Measurements from ENCODE around the gene EEF1B2. TPM values are rescaled to one million over a fixed set of nuclear protein-coding genes. Genes with fewer than 3 reads are reported as not detected.
"Not testable (repeated sequence)": the region's sequence is repeated elsewhere in the genome, so short reads cannot be mapped to it uniquely, and the experiment has no call there.

The EEF1B2 gene
- total and polyA plus RNA-seq, 5 donors = 258 to 346 (median 299) TPM

DNA sequence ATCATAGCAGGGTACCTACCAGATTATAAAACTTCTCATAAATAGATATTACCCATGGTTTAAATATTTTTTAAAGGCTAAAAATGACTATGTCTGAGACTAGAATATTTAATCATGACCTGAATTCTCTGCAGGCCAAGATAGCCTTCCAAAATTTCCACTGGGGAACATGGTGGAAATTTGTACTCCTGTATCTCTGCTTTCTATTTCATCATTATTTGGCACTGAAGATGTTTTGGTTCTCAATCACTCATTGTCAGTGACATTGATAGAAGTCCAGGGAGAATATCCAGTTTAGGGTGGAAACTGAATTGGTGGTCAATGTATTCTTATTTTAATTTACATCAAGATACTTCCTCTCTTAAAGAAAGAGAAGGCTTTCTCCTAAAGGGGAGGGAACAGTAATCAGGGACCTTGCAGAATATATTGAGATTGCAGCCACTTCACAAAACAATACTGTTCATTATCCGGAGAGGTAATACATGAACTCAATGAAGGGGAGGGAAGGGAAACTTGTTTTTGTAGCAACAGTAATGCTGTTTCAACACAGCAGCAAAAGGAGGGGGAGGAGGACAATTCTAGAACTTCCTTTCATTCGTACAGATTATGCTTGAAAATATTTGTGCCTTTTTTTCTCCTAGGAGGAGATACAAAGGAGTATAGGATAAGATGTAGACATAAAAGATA is 34.1 kb downstream of the EEF1B2 start:
- no peak for DNase-seq
- Histone ChIP-seq H3K4me1 (ENCODE audit: control insufficient read depth, insufficient read depth, low read length) (no peaks in the 10 kb centered on the region), H3K4me3 (ENCODE audit: low read length) (no peak overlapping the region), H3K27me3 (ENCODE audit: control insufficient read depth, insufficient read depth) (no peaks in the 10 kb centered on the region), H3K27ac (ENCODE audit: low read length) (no peak overlapping the region), H3K9me3 (ENCODE audit: control insufficient read depth, low read length) (no peaks in the 10 kb centered on the region)
- WGBS = 34% methylated on average over 2 of the region's 2 CpGs
- no peak for ATAC-seq
- intact Hi-C loops (cut with DNase I) = no loop called here

DNA sequence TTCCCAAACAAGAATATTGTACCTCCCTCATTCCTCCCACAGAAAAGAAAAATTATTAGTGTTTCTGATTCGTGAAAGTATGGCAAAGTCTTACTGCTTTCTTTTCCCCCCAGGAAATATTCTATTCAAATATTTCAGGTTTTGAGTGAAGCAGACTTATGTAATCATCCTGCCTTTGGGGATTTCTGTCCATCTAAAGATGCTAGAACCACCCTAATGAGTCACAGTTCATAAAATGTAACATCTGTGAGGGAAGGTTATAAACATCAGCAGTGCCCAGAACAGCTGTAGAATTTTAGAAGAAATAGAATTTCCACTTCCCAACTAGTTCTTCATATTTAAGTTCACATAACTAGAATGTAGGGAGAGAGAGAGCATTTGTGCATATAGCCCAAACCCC is 39.0 kb downstream of the EEF1B2 start:
- Histone ChIP-seq H3K4me1 (ENCODE audit: control insufficient read depth, insufficient read depth, low read length) (no peaks in the 10 kb centered on the region), H3K9me3 (ENCODE audit: control insufficient read depth, low read length) (no peaks in the 10 kb centered on the region), H3K27ac (ENCODE audit: low read length) (no peak overlapping the region), H3K4me3 (ENCODE audit: low read length) (no peak overlapping the region), H3K27me3 (ENCODE audit: control insufficient read depth, insufficient read depth) (no peaks in the 10 kb centered on the region)
- no peak for ATAC-seq
- intact Hi-C loops (cut with DNase I) = no loop called here
- no peak for DNase-seq
- WGBS = 53% methylated on average over 1 of the region's 1 CpG

DNA sequence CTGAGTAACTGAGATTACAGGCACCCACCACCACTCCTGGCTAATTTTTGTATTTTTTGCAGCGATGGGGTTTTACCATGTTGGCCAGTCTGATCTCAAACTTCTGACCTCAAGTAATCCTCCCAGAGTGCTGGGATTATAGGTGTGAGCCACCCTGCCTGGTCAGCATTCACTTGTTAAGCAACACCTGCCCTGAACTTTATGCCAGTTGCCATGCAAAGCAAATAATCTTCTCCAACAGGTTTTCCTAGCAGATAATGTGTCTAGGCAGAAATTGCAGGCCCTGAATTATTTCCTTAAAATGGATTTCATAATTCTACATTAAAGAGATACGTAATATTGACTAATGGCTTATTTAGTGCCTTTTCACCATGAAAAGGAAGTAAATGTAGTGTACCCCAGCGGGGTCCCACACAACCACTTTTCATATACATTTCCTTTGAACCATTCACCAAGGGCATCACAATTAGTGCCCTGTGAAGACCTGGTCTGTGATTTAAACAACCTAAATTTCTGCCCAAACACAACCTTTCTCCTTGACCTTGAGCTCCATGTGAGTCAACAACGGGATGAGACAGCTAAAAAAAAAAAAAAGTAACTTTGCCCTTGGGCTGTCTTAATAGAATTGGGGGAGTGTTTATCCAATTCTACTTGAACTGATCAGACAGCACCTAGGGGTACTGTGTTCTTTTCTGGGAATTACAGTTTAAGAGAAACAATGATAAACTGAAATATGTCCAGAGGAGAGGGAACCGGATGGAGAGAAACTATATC is 41.6 kb downstream of the EEF1B2 start:
- intact Hi-C loops (cut with DNase I) = no loop called here
- no peaks in the 10 kb centered on the region for H3K9me3 ChIP-seq (ENCODE audit: control insufficient read depth, low read length)
- 75% methylated on average over 5 of the region's 5 CpGs for WGBS
- ATAC-seq = no peak
- no peak overlapping the region for H3K27ac ChIP-seq (ENCODE audit: low read length)
- no peaks in the 10 kb centered on the region for H3K27me3 ChIP-seq (ENCODE audit: control insufficient read depth, insufficient read depth)
- H3K4me1 ChIP-seq (ENCODE audit: control insufficient read depth, insufficient read depth, low read length) = no peaks in the 10 kb centered on the region
- no peak overlapping the region for H3K4me3 ChIP-seq (ENCODE audit: low read length)
- no peak for DNase-seq

DNA sequence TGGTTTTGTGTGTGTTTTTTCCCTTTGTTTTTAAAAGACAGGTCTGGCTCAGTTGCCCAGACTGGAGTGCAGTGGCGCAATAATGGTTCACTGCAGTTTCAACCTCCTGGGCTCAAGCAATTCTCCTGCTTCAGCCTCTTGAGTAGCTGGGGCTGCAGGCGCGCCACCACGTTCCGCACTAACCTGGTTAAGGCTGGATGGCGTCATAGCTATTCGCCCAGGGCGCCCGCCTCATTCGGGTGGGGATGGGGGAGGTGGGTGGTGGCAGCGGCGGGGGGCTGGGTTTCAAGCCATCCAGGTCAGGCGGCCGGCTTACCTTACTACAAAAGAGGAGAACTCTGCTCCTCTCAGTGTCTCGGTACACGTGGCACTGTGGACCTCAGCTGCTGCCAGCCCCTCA is 42.8 kb downstream of the EEF1B2 start:
- intact Hi-C loops (cut with DNase I) = no loop called here
- H3K4me3 ChIP-seq (ENCODE audit: low read length) = no peak overlapping the region
- ATAC-seq (no peak), DNase-seq (no peak)
- no peak overlapping the region for H3K27ac ChIP-seq (ENCODE audit: low read length)
- WGBS = 80% methylated on average over 16 of the region's 16 CpGs
- no peaks in the 10 kb centered on the region for H3K9me3 ChIP-seq (ENCODE audit: control insufficient read depth, low read length)
- H3K27me3 ChIP-seq (ENCODE audit: control insufficient read depth, insufficient read depth) = no peaks in the 10 kb centered on the region
- H3K4me1 ChIP-seq (ENCODE audit: control insufficient read depth, insufficient read depth, low read length) = no peaks in the 10 kb centered on the region

DNA sequence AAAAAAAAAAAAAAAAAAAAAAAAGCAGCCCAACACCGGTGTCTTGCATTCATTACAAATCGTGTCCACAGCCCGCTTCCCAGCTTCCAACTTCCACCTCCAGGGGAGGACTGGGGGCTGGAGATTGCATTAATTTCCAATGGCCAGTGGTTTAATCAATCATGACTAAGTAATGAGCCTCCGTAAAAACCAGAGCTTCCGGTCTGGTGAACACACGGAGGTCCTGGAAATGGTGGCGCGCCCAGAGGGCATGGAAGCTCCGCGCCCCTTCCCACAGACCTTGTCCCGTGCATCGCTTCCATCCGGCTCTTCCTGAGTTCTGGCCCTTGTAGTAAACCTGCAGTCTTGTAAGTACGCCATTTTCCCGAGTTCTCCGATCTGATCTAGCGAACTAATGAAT is 43.6 kb downstream of the EEF1B2 start:
- no peak for DNase-seq
- Histone ChIP-seq H3K27ac (ENCODE audit: low read length) (no peak overlapping the region), H3K9me3 (ENCODE audit: control insufficient read depth, low read length) (no peaks in the 10 kb centered on the region), H3K4me3 (ENCODE audit: low read length) (no peak overlapping the region), H3K4me1 (ENCODE audit: control insufficient read depth, insufficient read depth, low read length) (no peaks in the 10 kb centered on the region), H3K27me3 (ENCODE audit: control insufficient read depth, insufficient read depth) (no peaks in the 10 kb centered on the region)
- ATAC-seq = no peak
- whole genome bisulfite sequencing = 95% methylated on average over 17 of the region's 17 CpGs
- intact Hi-C loops (cut with DNase I) = no loop called here

DNA sequence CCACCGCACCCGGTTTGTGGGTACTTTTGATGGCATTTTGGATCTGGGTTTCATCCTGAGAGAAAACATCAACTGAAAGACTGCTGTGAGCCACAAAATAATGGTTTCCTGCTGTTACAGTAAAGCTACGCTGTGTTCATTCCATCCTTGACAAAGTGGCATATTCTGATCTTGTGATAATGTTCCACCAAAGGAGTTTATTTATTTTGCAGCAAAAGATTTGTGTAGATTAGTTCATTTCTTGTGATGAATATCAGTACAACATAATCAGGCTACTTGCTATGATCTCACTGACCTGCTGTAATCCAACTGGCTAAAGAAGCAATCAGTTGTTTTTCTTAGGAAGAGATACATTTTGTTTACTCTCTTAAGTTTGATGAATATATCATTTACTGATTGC is 45.0 kb downstream of the EEF1B2 start:
- no peak for ATAC-seq
- no peak for DNase-seq
- WGBS = 58% methylated on average over 3 of the region's 3 CpGs
- H3K4me1 ChIP-seq (ENCODE audit: control insufficient read depth, insufficient read depth, low read length) = no peaks in the 10 kb centered on the region
- no peak overlapping the region for H3K27ac ChIP-seq (ENCODE audit: low read length)
- intact Hi-C loops (cut with DNase I) = no loop called here
- H3K9me3 ChIP-seq (ENCODE audit: control insufficient read depth, low read length) = no peaks in the 10 kb centered on the region
- no peaks in the 10 kb centered on the region for H3K27me3 ChIP-seq (ENCODE audit: control insufficient read depth, insufficient read depth)
- no peak overlapping the region for H3K4me3 ChIP-seq (ENCODE audit: low read length)

DNA sequence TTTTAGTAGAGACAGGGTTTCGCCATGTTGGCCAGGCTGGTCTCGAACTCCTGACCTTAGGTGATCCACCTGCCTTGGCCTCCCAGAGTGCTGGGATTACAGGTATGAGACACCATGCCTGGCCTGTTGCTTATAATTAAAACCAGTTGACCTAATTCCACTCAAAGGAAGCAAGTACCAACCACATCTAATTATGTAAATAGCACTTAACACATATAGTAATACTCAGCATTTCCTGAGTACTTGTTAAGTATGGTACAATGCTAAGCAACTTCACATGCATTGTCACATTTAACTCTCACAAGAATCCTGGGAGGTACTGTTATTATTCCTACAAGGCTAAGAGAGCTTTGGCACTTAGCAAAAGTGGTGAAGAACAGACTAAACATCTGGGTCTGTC is 47.6 kb downstream of the EEF1B2 start:
- intact Hi-C loops (cut with DNase I); H3K4me1 ChIP-seq (ENCODE audit: control insufficient read depth, insufficient read depth, low read length); ATAC-seq; DNase-seq; H3K4me3 ChIP-seq (ENCODE audit: low read length); H3K9me3 ChIP-seq (ENCODE audit: control insufficient read depth, low read length); H3K27ac ChIP-seq (ENCODE audit: low read length); H3K27me3 ChIP-seq (ENCODE audit: control insufficient read depth, insufficient read depth): not testable (repeated sequence)
- 92% methylated on average over 2 of the region's 2 CpGs for WGBS

DNA sequence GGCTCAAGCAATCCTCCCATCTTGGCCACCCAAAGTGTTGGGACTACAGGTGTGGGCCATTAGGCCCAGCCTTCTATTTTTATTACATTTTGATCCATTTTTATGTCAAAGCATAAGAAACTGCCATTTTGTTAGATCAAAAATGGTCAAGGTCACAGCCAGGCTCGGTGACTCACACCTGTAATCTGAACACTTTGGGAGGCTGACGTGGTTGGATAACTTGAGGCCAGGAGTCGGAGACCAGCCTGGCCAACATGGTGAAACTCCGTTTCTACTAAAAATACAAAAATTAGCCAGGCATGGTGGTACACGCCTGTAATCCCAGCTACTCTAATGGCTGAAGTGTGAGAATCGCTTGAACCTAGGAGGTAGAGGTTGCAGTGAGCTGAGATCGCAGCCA is 49.2 kb downstream of the EEF1B2 start:
- Histone ChIP-seq H3K9me3 (ENCODE audit: control insufficient read depth, low read length) (no peaks in the 10 kb centered on the region), H3K27ac (ENCODE audit: low read length) (no peak overlapping the region), H3K27me3 (ENCODE audit: control insufficient read depth, insufficient read depth) (no peaks in the 10 kb centered on the region), H3K4me3 (ENCODE audit: low read length) (no peak overlapping the region), H3K4me1 (ENCODE audit: control insufficient read depth, insufficient read depth, low read length) (no peaks in the 10 kb centered on the region)
- intact Hi-C loops (cut with DNase I) = no loop called here
- ATAC-seq (no peak), DNase-seq (no peak)
- 92% methylated on average over 7 of the region's 7 CpGs for WGBS

DNA sequence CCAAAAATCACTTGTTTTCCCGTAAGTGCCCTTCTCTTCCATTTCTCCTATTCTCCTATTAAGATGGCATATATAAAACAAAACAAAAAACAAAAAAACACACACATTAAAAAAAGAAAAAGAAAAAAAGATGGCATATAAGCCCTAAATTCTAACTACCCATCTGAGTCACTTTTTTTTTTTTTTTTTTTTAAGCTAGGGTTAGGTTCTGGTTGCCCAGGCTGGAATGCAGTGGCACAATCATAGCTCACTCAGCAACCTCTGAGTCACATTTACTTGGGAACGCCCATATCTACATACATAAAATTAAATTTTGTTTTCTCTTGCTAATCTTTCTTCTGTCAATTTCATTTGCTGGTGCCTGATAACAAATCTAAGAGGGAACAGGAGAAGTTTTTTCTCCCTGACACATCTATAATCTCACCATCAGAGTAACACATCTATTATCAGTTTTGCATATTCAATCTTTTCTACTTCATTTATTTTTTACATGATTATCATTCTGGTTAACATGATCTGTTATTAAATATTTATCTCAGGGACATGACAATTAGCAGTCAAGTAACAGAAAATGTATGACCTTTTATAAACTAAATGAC is 52.1 kb downstream of the EEF1B2 start:
- 71% methylated on average over 2 of the region's 2 CpGs for WGBS
- Histone ChIP-seq H3K9me3 (ENCODE audit: control insufficient read depth, low read length) (no peaks in the 10 kb centered on the region), H3K4me3 (ENCODE audit: low read length) (no peak overlapping the region), H3K27ac (ENCODE audit: low read length) (no peak overlapping the region), H3K27me3 (ENCODE audit: control insufficient read depth, insufficient read depth) (no peaks in the 10 kb centered on the region), H3K4me1 (ENCODE audit: control insufficient read depth, insufficient read depth, low read length) (no peaks in the 10 kb centered on the region)
- intact Hi-C loops (cut with DNase I) = no loop called here
- no peak for DNase-seq
- ATAC-seq = no peak

All from right cardiac atrium (tissue), 5 donors.